ENCODE measurements around the gene B4GALNT3. TPM values are rescaled to one million over a fixed set of nuclear protein-coding genes. Genes with fewer than 3 reads are reported as not detected.
"Not testable (repeated sequence)": the region's sequence is repeated elsewhere in the genome, so short reads cannot be mapped to it uniquely, and the experiment has no call there.

The B4GALNT3 gene
- total RNA-seq (2014; rRNA removed; shearing (Covaris generic)) (0.11 TPM in 1 of 2 replicates, not detected in the other), polyA plus RNA-seq (2016; fragmentation: Nextera tagmentation; extraction: Ambion mirVana) (0.09 TPM in 1 of 2 replicates, not detected in the other)

DNA sequence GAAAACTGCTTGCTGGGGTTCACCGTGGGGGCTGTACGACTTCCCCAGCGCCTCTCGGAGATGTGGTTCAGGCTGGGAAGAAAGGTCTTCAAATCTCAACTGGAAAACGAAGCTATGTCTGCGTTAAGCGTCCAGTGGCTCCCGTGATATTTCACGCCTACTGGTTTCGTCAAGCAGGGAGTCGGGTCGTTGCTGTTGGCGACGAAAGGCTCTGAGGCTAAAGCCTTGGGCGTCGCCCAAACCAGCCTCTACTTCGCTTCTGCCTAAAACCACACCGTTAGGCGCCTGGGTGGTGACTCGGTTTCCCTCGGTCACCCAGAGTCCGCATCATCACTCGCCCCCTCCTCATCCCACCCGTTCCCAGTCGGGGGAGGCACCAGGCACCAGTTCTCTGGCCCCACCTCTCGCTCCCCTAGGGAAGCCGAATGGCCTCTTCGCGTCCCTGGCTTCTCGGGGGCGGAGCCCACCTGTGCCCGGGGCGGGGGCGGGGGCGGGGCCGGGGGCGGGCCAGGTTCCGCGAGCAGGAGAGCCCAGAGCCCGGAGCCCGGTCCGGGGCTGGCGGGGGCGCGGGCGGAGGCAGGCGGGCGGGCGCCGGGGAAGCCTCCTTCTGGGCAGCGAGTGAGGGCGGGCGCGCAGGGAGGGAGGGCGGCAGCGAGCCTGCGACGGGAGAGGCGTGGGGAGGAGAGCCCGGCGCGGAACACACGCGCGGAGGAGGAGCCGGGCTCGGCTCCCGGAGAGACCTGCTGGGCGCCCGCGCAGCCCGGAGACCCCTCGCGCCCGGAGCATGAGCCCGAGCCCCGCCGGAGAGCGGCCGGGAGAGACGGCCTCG, at the start of gene B4GALNT3:
TSS of gene B4GALNT3 (plus strand) at position 510 of the 829 bp plus-strand sequence. CDS start 438 bp downstream, outside the sequence.
- Histone ChIP-seq H3K27ac (no peak within 1 kb of the TSS), H3K4me1 (ENCODE audit: insufficient read depth) (peaks cover 5% of the 10 kb centered on the region; the same call in 1 of the 2 replicates), H4K20me1 (ENCODE audit: insufficient read depth) (no peaks in the 10 kb centered on the region), H3F3A (ENCODE audit: insufficient read depth) (no peaks in the 10 kb centered on the region), H3K4me2 (ENCODE audit: unreplicated experiment) (peak within 1 kb of the TSS; percentile 47), H3K27me3 (replicated peaks; ENCODE audit: insufficient read depth) (peaks cover 77% of the 10 kb centered on the region), H3K79me2 (ENCODE audit: insufficient read depth) (no peaks in the 10 kb centered on the region), H3K9me3 (ENCODE audit: low read depth) (no peaks in the 10 kb centered on the region), H3K36me3 (ENCODE audit: low read depth) (no peaks in the 10 kb centered on the region), H3K9ac (no peak within 1 kb of the TSS), H2AFZ (peak within 1 kb of the TSS; percentile 55), H3K4me3 (peak within 1 kb of the TSS; percentile 61), H3K9me2 (ENCODE audit: insufficient read depth) (no peaks in the 10 kb centered on the region)
- 6 to 9% methylated on average over 29 to 67 of the region's 82 CpGs for WGBS, 2 experiments (ENCODE audit: low coverage in 1 of 2, low lambda C conversion rate in 2 of 2, missing lambda C conversion rate in 2 of 2)
- DNase-seq: peak; percentile 62
- in situ Hi-C loops (cut with MboI): no loop called here
- no peak for TF ChIP-seq EZH2 (IDR thresholded peaks at IDR 0.05; ENCODE audit: insufficient read depth, poor library complexity, severe bottlenecking)
- no peak for TF ChIP-seq EZH2phosphoT487 (IDR thresholded peaks at IDR 0.05; ENCODE audit: insufficient read depth, low read depth)

DNA sequence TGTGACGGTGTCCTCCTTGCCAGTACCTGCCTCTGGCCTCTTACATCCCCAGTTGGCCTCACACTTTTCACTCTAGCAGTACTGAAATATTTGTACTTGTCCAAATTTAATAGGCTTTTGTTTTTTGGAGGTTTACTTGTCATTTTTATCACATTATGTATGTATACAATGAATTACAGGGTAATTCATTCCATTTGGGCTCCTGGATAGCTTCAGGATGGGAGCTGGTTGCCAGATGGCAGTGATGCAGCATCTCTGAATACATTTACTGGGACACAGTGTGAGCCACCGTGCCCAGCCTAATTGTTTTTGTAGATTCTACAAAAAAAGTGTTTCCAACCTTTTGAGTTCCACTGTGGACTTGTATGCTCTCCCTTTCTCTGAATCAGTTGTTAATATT, 44.9 kb upstream of the B4GALNT3 start:
- Histone ChIP-seq H3K36me3 (ENCODE audit: low read depth) (peaks cover 14% of the 10 kb centered on the region; the same call in 1 of the 2 replicates), H3K79me2 (ENCODE audit: insufficient read depth) (no peaks in the 10 kb centered on the region)
- 53 to 55% methylated on average over 2 of the region's 2 CpGs for WGBS, 2 experiments (ENCODE audit: low coverage in 1 of 2, low lambda C conversion rate in 2 of 2, missing lambda C conversion rate in 2 of 2)

DNA sequence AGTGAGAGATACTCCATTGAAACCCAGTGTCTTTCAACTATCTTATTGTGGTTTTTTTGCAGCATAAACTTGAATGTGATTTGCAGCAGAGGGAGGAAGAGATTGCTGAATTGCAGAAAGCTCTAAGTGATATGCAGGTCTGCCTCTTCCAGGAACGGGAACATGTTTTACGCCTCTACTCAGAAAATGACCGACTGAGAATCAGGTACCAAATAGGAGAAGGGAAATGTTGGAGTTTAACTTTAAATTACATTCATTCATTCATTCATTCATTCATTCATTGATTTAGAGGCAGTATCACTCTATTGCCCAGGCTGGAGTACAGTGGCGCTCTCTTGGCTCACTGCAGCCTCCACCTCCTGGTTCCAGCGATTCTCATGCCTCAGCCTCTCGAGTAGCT, 41.3 kb upstream of the B4GALNT3 start:
- WGBS, 2 experiments (ENCODE audit: low coverage in 1 of 2, low lambda C conversion rate in 2 of 2, missing lambda C conversion rate in 2 of 2): 82 to 89% methylated on average over 6 of the region's 6 CpGs
- H3K36me3 ChIP-seq (ENCODE audit: low read depth): peaks cover 14% of the 10 kb centered on the region; the same call in 1 of the 2 replicates
- in situ Hi-C loops (cut with MboI): no loop called here

More for the DNA sequence above, 44.9 kb upstream of the B4GALNT3 start:
- Histone ChIP-seq H3K9ac (no peak overlapping the region), H3K9me2 (ENCODE audit: insufficient read depth) (no peaks in the 10 kb centered on the region), H3K4me2 (ENCODE audit: unreplicated experiment) (no peak overlapping the region), H3K4me3 (no peak overlapping the region), H3F3A (ENCODE audit: insufficient read depth) (no peaks in the 10 kb centered on the region), H3K9me3 (ENCODE audit: low read depth) (no peaks in the 10 kb centered on the region), H2AFZ (no peak overlapping the region), H3K4me1 (ENCODE audit: insufficient read depth) (no peaks in the 10 kb centered on the region), H4K20me1 (ENCODE audit: insufficient read depth) (no peaks in the 10 kb centered on the region), H3K27me3 (replicated peaks; ENCODE audit: insufficient read depth) (no peaks in the 10 kb centered on the region), H3K27ac (no peak overlapping the region)
- no peak for DNase-seq
- in situ Hi-C loops (cut with MboI): no loop called here
- no peak for TF ChIP-seq EZH2phosphoT487 (IDR thresholded peaks at IDR 0.05; ENCODE audit: insufficient read depth, low read depth)
- TF ChIP-seq EZH2 (IDR thresholded peaks at IDR 0.05; ENCODE audit: insufficient read depth, poor library complexity, severe bottlenecking): no peak

DNA sequence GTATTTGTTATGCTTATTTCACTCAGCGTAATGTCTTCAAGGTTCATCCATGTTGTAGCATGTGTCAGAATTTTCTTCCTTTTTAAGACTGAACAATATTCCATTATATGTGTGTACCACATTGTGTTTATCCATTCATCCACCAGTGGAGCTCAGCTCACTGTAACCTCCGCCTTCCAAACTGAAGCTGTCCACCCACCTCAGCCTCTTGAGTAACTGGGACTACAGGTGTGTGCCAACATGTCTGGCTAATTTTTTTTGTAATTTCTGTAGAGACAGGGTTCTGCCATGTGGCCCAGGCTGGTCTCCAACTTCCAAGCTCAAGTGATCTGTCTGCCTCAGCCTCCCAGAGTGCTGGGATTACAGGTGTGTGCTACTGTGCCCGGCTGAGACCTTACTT, 37.2 kb upstream of the B4GALNT3 start:
- H3K4me1 ChIP-seq (ENCODE audit: insufficient read depth): no peaks in the 10 kb centered on the region
- H2AFZ ChIP-seq: no peak overlapping the region
- TF ChIP-seq EZH2 (IDR thresholded peaks at IDR 0.05; ENCODE audit: insufficient read depth, poor library complexity, severe bottlenecking) (no peak), EZH2phosphoT487 (IDR thresholded peaks at IDR 0.05; ENCODE audit: insufficient read depth, low read depth) (no peak)
- no peaks in the 10 kb centered on the region for H3F3A ChIP-seq (ENCODE audit: insufficient read depth)
- in situ Hi-C loops (cut with MboI): no loop called here
- no peak overlapping the region for H3K9ac ChIP-seq
- H4K20me1 ChIP-seq (ENCODE audit: insufficient read depth): no peaks in the 10 kb centered on the region
- H3K27ac ChIP-seq: no peak overlapping the region
- WGBS, 2 experiments (ENCODE audit: low coverage in 1 of 2, low lambda C conversion rate in 2 of 2, missing lambda C conversion rate in 2 of 2): 79 to 85% methylated on average over 3 of the region's 3 CpGs
- H3K79me2 ChIP-seq (ENCODE audit: insufficient read depth): no peaks in the 10 kb centered on the region
- H3K27me3 ChIP-seq (replicated peaks; ENCODE audit: insufficient read depth): no peaks in the 10 kb centered on the region
- H3K4me3 ChIP-seq: no peak overlapping the region
- no peaks in the 10 kb centered on the region for H3K9me2 ChIP-seq (ENCODE audit: insufficient read depth)
- DNase-seq: no peak
- H3K36me3 ChIP-seq (ENCODE audit: low read depth): peaks cover 9% of the 10 kb centered on the region; the same call in 1 of the 2 replicates
- H3K9me3 ChIP-seq (ENCODE audit: low read depth): no peaks in the 10 kb centered on the region
- no peak overlapping the region for H3K4me2 ChIP-seq (ENCODE audit: unreplicated experiment)

More for the DNA sequence above, 41.3 kb upstream of the B4GALNT3 start:
- Histone ChIP-seq H3K9me3 (ENCODE audit: low read depth) (no peaks in the 10 kb centered on the region), H3K4me1 (ENCODE audit: insufficient read depth) (no peaks in the 10 kb centered on the region), H4K20me1 (ENCODE audit: insufficient read depth) (no peaks in the 10 kb centered on the region), H3F3A (ENCODE audit: insufficient read depth) (no peaks in the 10 kb centered on the region), H3K9ac (no peak overlapping the region), H3K27ac (no peak overlapping the region), H3K9me2 (ENCODE audit: insufficient read depth) (no peaks in the 10 kb centered on the region), H3K4me2 (ENCODE audit: unreplicated experiment) (no peak overlapping the region), H3K27me3 (replicated peaks; ENCODE audit: insufficient read depth) (no peaks in the 10 kb centered on the region), H2AFZ (no peak overlapping the region), H3K79me2 (ENCODE audit: insufficient read depth) (no peaks in the 10 kb centered on the region), H3K4me3 (no peak overlapping the region)
- no peak for DNase-seq
- TF ChIP-seq EZH2phosphoT487 (IDR thresholded peaks at IDR 0.05; ENCODE audit: insufficient read depth, low read depth) (no peak), EZH2 (IDR thresholded peaks at IDR 0.05; ENCODE audit: insufficient read depth, poor library complexity, severe bottlenecking) (no peak)

DNA sequence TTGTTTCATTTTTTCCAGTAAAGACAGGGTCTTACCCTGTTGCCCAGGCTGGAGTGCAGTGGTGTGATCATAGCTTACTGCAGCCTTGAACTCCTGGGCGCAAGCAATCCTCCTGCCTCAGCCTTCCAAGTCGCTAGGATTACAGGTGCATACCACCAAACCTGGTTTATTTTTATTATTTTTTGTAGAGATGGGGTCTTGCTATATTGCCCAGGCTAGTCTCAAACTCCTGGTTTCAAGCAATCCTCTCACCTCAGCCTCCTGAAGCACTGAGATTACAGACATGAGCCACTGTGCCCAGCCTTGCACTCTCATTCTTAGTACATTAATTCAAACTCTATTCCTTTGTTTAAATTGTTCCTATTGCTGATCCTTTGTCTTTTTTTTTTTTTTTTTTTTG, 24.0 kb upstream of the B4GALNT3 start:
- H3F3A ChIP-seq (ENCODE audit: insufficient read depth); H3K27ac ChIP-seq; H3K4me2 ChIP-seq (ENCODE audit: unreplicated experiment); H3K9me3 ChIP-seq (ENCODE audit: low read depth); H3K27me3 ChIP-seq (replicated peaks; ENCODE audit: insufficient read depth); H2AFZ ChIP-seq; H3K9me2 ChIP-seq (ENCODE audit: insufficient read depth); in situ Hi-C loops (cut with MboI); H3K36me3 ChIP-seq (ENCODE audit: low read depth); H3K79me2 ChIP-seq (ENCODE audit: insufficient read depth); H3K4me3 ChIP-seq; DNase-seq; H3K4me1 ChIP-seq (ENCODE audit: insufficient read depth); H3K9ac ChIP-seq; H4K20me1 ChIP-seq (ENCODE audit: insufficient read depth): not testable (repeated sequence)
- WGBS, 2 experiments (ENCODE audit: low coverage in 1 of 2, low lambda C conversion rate in 2 of 2, missing lambda C conversion rate in 2 of 2): 95 to 96% methylated on average over 2 of the region's 2 CpGs
